Bone marrow (tissue), 2 donors: ENCODE results near the gene ATP6V1B1.

Experiments used
- DNase-seq, 2 donors: peaks; one replicate each; lab custom pipeline; 2025; lab: John Stamatoyannopoulos, UW

Gene ATP6V1B1

GRCh38 chr2:70927138-70927537 is 8.6 kb upstream of the ATP6V1B1 start:
- no peak for DNase-seq

DNA sequence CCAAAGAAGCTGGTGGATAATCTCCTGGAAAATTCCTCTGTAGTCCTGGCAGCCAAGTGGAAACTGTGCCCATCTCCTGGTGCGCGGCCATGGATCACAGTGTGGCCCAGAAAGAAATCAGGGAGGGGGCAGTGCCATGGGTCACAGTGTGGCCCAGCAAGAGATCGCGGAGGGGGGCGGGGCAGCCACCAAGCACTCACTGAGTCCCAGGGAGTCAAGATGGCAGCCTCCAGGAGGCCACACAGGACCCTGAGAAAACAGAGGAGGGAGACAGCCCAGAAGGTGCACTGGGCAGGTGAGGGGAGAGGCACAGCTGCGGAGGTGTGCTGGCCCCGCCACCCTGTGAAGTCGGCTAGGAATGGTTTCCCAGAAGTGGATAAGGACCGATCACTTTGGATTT is 8.1 kb upstream of the ATP6V1B1 start:
- no peak for DNase-seq

- DNase-seq: no peak
Observed at GRCh38 chr2:70928366-70928765, 7.3 kb upstream of the ATP6V1B1 start.

DNA sequence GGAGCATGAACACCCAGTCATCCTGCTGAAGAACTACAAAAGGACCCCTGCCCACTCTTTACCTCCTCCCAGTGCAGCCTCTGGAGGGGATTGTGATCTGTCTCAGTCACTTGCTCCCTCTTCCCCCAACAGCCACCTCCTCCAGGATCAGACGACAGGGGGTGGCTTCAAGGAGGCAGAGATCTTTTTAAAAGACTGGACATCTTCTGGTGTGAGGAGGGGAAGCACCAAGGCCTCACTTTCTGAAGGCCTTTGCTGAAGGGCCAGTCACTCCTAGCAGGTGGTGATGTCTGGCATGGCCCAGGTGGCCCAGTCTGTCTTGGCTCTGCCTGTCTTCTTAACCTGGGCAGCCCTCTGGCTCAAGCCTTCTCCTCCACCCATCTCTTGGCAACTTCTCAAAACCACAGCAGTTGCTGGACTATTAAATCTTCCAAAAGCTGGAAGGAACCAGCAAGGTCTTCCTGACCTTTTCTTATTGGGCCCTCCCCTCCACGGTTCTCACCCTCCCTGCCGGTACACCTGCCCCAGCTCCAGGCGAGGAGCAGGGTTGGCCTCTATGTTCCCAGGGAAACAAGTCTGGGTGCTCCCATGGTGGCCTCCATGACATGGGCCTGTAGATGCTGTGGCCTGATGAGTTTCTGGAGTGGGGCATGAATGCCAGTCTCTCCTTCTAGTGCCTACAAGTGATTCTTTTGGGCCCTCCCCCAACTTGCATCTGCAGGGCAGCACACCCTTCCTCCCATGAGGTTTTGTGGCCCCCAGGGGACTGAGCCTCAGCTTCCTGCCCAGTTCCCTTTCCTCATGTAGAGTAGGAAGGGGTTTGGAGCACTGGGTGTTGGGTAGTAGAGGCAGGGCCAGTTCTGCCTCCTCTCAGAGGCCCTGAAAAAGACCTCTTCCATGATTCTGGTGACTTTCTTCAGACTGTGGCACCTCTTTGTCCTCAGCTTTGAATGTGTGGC is 5.0 kb upstream of the ATP6V1B1 start:
- DNase-seq: no peak

- no peak for DNase-seq
Observed at GRCh38 chr2:70931376-70932000, 4.2 kb upstream of the ATP6V1B1 start.

GRCh38 chr2:70932631-70933230 is 3.0 kb upstream of the ATP6V1B1 start:
- DNase-seq: no peak

DNA sequence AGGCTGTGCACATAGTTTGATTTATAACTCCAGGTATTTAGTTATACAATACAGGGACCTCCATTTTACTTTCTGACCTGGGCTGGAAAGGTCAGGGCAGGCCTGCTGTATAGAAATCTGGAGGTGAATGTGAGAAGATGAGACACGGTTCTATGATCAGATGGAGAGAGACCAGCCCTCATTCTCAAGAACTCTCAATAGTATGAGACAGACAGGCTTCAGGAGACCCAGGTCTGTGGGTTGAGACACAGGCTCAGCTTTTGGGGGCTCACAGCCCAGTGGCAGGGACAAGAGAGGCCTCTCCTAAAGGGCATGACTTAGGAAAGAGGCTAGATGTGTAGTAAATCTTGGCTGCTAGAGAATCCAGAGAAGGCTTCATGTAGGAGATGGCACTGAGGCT is 719 bp upstream of the ATP6V1B1 start:
- DNase-seq: no peak

- no peak for DNase-seq
Observed at GRCh38 chr2:70936165-70936978, 672 bp downstream of the ATP6V1B1 start.

- DNase-seq: no peak
Observed at GRCh38 chr2:70936979-70937811, 1.5 kb downstream of the ATP6V1B1 start.

DNA sequence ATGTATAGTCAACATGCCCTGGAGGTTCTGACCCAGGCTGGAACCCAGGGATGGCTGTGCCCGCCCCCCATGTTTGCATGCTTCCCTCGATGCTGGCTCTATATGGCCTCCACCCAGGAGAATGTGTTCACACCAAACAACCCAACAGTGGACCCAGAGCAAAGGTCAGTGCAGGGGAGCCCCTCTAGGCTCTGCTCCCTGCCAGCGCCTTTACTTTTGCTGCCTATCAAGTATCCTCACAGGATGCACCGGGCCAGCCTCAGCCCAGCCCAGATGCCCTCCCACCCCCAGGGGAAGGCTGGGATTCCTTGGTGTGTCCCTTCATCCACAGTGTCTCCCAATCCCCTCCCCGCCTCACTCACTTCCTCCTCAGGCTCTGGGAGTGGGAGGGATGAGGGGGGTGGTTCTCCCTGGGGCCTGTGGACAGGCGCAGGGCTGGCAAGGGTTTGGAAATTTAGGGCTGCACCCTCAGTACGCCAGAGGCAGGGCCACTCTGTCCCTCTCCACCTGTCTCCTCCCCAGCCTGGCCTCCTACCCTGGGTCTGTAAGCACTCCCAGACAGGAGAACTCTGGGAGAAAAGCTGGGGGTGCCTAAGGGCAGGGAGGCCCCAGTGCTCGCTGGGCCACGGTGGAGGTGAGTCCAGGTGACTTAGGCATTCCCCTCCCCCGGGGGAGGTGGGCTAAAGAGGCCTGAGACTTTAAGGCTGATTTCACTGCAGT is 2.3 kb downstream of the ATP6V1B1 start:
- DNase-seq: no peak

GRCh38 chr2:70938586-70938950 is 2.9 kb downstream of the ATP6V1B1 start:
- no peak for DNase-seq

DNA sequence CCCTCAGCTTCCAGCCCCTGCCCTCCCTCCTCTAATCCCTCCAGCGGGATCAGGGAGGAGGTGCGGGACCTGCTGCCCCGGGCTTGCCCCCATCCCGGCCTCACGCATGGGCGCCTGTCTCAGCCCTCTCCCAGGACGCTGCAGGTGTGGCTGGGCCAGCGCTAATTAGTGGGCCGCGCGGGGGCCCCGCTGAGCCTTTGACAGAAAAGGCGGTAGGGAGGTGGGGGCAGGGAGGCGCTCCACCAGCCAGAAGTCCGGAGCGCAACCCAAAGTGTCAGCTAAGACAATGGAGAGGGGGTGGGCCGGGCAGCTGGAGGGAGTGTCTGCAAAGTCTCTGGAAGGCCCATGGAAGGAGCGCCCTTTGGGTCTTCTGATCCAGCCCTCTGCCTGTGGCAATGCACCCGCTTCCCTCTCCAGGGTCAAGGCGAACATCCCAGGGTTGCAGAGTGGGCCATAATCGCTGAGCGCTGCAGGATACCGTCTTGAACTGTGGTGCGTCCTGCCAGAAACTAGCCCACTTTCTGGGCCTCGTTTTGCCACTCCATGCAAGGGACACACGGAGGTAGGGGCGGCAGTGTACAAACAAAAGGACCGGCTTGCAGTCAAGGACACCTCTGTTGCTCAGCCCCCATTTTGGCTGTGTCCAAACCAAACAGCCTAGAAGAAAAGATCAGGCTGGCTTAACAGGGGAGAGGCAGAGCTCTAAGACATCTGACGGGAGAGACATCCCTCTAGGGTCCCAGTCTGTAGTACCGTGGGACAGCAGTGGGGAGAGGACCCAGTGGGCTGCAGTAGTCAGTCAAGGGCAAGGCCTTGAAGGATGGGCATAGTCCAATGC is 3.5 kb downstream of the ATP6V1B1 start:
- no peak for DNase-seq

- no peak for DNase-seq
Observed at GRCh38 chr2:70939839-70940580, 4.3 kb downstream of the ATP6V1B1 start.

- no peak for DNase-seq
Observed at GRCh38 chr2:70941186-70941585, 5.5 kb downstream of the ATP6V1B1 start.

DNA sequence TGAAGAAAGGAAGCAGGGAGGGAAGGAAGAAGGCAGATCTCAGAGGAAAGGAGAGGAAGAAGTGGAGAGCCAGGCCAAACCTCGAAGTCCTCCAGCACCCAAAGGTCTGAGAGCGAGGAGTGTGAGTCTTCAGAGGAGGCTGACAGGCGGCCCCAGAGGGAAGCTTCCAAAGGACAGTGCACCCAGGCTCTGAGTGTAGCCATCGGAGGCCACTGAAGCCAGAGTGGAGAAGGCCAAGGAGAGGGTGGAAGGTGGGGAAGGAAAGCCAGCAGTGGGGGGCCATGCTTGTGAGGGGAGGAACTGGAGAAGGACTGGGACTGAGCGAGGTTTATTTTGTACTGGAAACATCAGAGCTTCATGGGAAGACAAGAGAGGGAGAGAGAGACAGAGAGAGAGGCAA is 6.0 kb downstream of the ATP6V1B1 start:
- no peak for DNase-seq

DNA sequence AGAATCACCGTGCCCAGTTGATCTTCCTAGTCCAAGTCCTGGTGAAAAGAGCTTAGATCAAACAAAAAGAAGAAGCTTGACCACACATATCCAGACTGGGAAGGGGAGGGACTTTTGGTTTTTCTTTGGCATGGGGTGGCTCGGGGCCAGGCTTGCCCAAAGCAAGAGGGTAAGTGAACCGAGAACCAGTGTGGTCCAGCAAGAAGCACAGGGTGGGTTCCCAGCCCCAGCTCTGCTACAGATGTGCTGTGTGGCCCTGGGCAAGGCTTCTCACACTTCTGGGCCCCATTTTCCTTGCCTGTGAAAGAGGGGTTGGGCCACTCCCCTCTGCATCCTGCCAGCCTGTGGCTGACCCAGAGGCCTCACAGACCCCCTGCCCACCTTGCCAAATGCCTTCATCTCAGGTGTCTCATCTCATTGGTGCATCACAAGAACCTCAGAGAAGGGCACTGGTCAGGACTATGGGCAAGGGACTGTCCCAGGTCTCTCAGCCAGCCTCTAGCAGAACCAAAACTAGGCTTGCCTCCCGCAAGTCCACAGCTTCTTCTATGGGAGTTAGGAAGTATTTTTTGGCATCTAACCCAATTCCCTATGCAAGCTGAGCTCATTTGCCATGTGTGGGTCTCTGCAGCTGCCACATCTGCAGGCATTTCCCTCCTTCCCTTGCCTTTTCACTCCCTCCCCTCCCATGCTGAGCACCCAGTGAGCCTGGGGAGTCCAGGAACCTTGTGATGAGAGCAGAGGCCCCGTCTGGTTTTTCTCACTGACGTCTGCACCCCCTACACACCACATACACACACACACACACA is 6.9 kb downstream of the ATP6V1B1 start:
- DNase-seq: no peak

GRCh38 chr2:70943205-70943871 is 7.6 kb downstream of the ATP6V1B1 start:
- no peak for DNase-seq
